ENCODE data around the gene AACS.

GRCh38 chr12:125114365-125115141 lies 49.3 kb downstream of the AACS start:
- no peak for TF ChIP-seq CTCF (IDR thresholded peaks at IDR 0.05; ENCODE audit: control extremely low read depth in 1 of 3, insufficient read depth in 1 of 3, low read depth in 1 of 3, low read length in 3 of 3)
- TF ChIP-seq POLR2A (IDR thresholded peaks at IDR 0.05; ENCODE audit: control extremely low read depth in 1 of 2, low read depth in 2 of 2, low read length in 2 of 2), result no peak
- no peak for TF ChIP-seq ATF2 (IDR thresholded peaks at IDR 0.05; ENCODE audit: low read length)
- TF ChIP-seq USF2 (IDR thresholded peaks at IDR 0.05; ENCODE audit: low read length), result no peak
- TF ChIP-seq MAX (IDR thresholded peaks at IDR 0.05), result no peak

Data from H1 (cell line).